Breast epithelium (tissue), 4 donors: ENCODE results near the gene TAF13. TPM values are rescaled to one million over a fixed set of nuclear protein-coding genes. Genes with fewer than 3 reads are reported as not detected.

Source experiments
- DNase-seq, 2 donors: peaks; one replicate each; pipeline ENCODE4 v3.0.0-alpha.2; 2019; ENCODE audit warnings: low spot score in 2 of 2
- H3K27ac ChIP-seq, 2 donors: fragments of 200-600 bp; sonication (generic) in 1 of 2; one replicate each; pipeline ENCODE4 v1.5.1; 2016 to 2019; ENCODE audit warnings: mild to moderate bottlenecking in 1 of 2
- H3K27me3 ChIP-seq, 2 donors: fragments of 200-600 bp; sonication (generic) in 1 of 2; one replicate each; pipeline versions ENCODE4 v1.5.1 to v1.6.0; 2017 to 2019; ENCODE audit warnings: control low read depth in 1 of 2, mild to moderate bottlenecking in 1 of 2
- H3K36me3 ChIP-seq: fragments of 200-600 bp; one replicate; pipeline ENCODE4 v1.5.1; 2019
- H3K4me1 ChIP-seq, 2 donors: fragments of 200-600 bp; sonication (generic); one replicate each; pipeline ENCODE4 v1.5.1; 2016 to 2019; ENCODE audit warnings: control low read depth in 1 of 2
- H3K4me3 ChIP-seq, 3 donors: fragments of 200-600 bp; sonication (generic); 1 replicate in 2 of 3; 2 replicates in 1 of 3; pipeline ENCODE4 v1.5.1; 2016 to 2019; ENCODE audit warnings: mild to moderate bottlenecking in 3 of 3, moderate library complexity in 2 of 3
- H3K9me3 ChIP-seq, 2 donors: fragments of 200-600 bp; sonication (generic) in 1 of 2; one replicate each; pipeline ENCODE4 v1.5.1; 2016 to 2019; ENCODE audit warnings: control low read depth in 1 of 2
- CTCF ChIP-seq, 3 donors: fragments of 450-650 bp; IDR thresholded peaks; one replicate each; pipeline ENCODE4 v1.5.1; 2016 to 2017; ENCODE audit warnings: antibody characterized with exemption in 3 of 3, mild to moderate bottlenecking in 3 of 3, moderate library complexity in 3 of 3
- POLR2A ChIP-seq: fragments of 450-650 bp; IDR thresholded peaks from one replicate; pipeline ENCODE4 v1.6.1; 2016; ENCODE audit warnings: antibody characterized with exemption, mild to moderate bottlenecking, moderate library complexity
- POLR2AphosphoS5 ChIP-seq, 3 donors: sonication (generic); formaldehyde crosslinking; IDR thresholded peaks; one replicate each; pipeline ENCODE4 v1.6.1; 2017; ENCODE audit warnings: antibody characterized with exemption in 3 of 3
- intact Hi-C: fragments of 100-400 bp; cut with DNase I; formaldehyde crosslinking; loops from one replicate; pipeline ENCODE4 v1.15.1; 2023; ENCODE audit warnings: low total_unique reads
- total RNA-seq, 3 donors: library from RNA; depleted of rRNA; stranded (reverse); fragments of >200 nt; gene quantifications; one replicate each; pipeline ENCODE4 v1.1.0, GENCODE V29; 2016

Gene TAF13
- total RNA-seq, 3 donors from 2014 or later: 23.1 to 36.4 (median 25.8) TPM

- H3K27me3 ChIP-seq: no peaks in the 10 kb centered on the region
- peak; percentile 96 to 98 for DNase-seq
- no peaks in the 10 kb centered on the region for H3K9me3 ChIP-seq
- intact Hi-C loops: no loop called here
- peaks cover 0 to 7% of the 10 kb centered on the region in 2 donors for H3K4me1 ChIP-seq
- no peaks in the 10 kb centered on the region for H3K36me3 ChIP-seq
- TF ChIP-seq POLR2A (peak; percentile 99), POLR2AphosphoS5 (IDR thresholded peaks at IDR 0.05) (peak; percentile 98 to 99 (median 99)), CTCF (IDR thresholded peaks at IDR 0.05) (peak; percentile 48 to 88 (median 67))
- peak overlapping the region; percentile 76 to 97 (median 86) for H3K4me3 ChIP-seq
- H3K27ac ChIP-seq: peak overlapping the region; percentile 96 to 97
Observed at GRCh38 chr1:109099938-109100773, 24.4 kb upstream of the TAF13 start.

GRCh38 chr1:109096120-109096519, 20.3 kb upstream of the TAF13 start:
- Histone ChIP-seq H3K9me3 (no peaks in the 10 kb centered on the region), H3K36me3 (no peaks in the 10 kb centered on the region), H3K27ac (peak overlapping the region; percentile 8 to 48), H3K4me3 (no peak overlapping the region), H3K4me1 (peaks cover 0 to 7% of the 10 kb centered on the region in 2 donors), H3K27me3 (no peaks in the 10 kb centered on the region)
- intact Hi-C loops: no loop called here
- no peak for DNase-seq
- TF ChIP-seq POLR2AphosphoS5 (IDR thresholded peaks at IDR 0.05) (no peak), CTCF (IDR thresholded peaks at IDR 0.05) (no peak), POLR2A (no peak)

- TF ChIP-seq CTCF (IDR thresholded peaks at IDR 0.05) (no peak), POLR2AphosphoS5 (IDR thresholded peaks at IDR 0.05) (no peak), POLR2A (no peak)
- no peaks in the 10 kb centered on the region for H3K36me3 ChIP-seq
- H3K4me3 ChIP-seq: no peak overlapping the region
- no peaks in the 10 kb centered on the region for H3K27me3 ChIP-seq
- peak overlapping the region; percentile 8 to 48 for H3K27ac ChIP-seq
- intact Hi-C loops: no loop called here
- DNase-seq: no peak
- peaks cover 0 to 7% of the 10 kb centered on the region in 2 donors for H3K4me1 ChIP-seq
- no peaks in the 10 kb centered on the region for H3K9me3 ChIP-seq
Observed at GRCh38 chr1:109095631-109096030, 19.8 kb upstream of the TAF13 start.

- H3K27ac ChIP-seq: no peak overlapping the region
- H3K9me3 ChIP-seq: no peaks in the 10 kb centered on the region
- peaks cover 0 to 7% of the 10 kb centered on the region in 2 donors for H3K4me1 ChIP-seq
- no peak overlapping the region for H3K4me3 ChIP-seq
- intact Hi-C loops: no loop called here
- H3K27me3 ChIP-seq: no peaks in the 10 kb centered on the region
- TF ChIP-seq POLR2AphosphoS5 (IDR thresholded peaks at IDR 0.05) (no peak), CTCF (IDR thresholded peaks at IDR 0.05) (no peak), POLR2A (no peak)
- DNase-seq: no peak
- no peaks in the 10 kb centered on the region for H3K36me3 ChIP-seq
Observed at GRCh38 chr1:109094871-109095270, 19.1 kb upstream of the TAF13 start.

GRCh38 chr1:109094377-109094803, 18.6 kb upstream of the TAF13 start:
- intact Hi-C loops: no loop called here
- H3K4me1 ChIP-seq: peaks cover 0 to 7% of the 10 kb centered on the region in 2 donors
- TF ChIP-seq CTCF (IDR thresholded peaks at IDR 0.05) (no peak), POLR2A (no peak), POLR2AphosphoS5 (IDR thresholded peaks at IDR 0.05) (no peak)
- H3K4me3 ChIP-seq: no peak overlapping the region
- H3K27ac ChIP-seq: no peak overlapping the region
- H3K9me3 ChIP-seq: no peaks in the 10 kb centered on the region
- no peaks in the 10 kb centered on the region for H3K27me3 ChIP-seq
- no peak for DNase-seq
- no peaks in the 10 kb centered on the region for H3K36me3 ChIP-seq
